ENCODE results near the gene FARP1.

The FARP1 gene

DNA sequence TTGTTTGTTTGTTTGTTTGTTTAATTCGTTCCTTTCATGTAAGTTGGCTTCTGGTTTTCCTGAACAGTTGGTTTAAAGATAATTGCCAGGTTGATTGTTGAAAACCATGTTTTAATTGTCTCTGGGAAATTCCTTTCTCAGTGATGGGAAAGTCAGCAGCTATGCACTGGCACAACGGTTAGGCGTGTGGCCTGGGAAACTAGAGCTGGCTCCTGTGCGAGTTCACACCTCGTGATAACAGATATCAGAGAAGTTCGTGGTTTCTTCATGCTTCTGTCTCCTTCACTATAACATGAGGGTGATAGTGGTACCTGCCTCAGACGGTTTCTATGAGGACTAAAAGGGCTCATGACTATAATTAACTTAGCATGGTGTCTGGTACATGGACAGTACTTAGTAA, 280.5 kb downstream of the FARP1 start:
- TF ChIP-seq, protein P1, sequence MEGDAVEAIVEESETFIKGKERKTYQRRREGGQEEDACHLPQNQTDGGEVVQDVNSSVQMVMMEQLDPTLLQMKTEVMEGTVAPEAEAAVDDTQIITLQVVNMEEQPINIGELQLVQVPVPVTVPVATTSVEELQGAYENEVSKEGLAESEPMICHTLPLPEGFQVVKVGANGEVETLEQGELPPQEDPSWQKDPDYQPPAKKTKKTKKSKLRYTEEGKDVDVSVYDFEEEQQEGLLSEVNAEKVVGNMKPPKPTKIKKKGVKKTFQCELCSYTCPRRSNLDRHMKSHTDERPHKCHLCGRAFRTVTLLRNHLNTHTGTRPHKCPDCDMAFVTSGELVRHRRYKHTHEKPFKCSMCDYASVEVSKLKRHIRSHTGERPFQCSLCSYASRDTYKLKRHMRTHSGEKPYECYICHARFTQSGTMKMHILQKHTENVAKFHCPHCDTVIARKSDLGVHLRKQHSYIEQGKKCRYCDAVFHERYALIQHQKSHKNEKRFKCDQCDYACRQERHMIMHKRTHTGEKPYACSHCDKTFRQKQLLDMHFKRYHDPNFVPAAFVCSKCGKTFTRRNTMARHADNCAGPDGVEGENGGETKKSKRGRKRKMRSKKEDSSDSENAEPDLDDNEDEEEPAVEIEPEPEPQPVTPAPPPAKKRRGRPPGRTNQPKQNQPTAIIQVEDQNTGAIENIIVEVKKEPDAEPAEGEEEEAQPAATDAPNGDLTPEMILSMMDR (IDR thresholded peaks at IDR 0.05): no peak

DNA sequence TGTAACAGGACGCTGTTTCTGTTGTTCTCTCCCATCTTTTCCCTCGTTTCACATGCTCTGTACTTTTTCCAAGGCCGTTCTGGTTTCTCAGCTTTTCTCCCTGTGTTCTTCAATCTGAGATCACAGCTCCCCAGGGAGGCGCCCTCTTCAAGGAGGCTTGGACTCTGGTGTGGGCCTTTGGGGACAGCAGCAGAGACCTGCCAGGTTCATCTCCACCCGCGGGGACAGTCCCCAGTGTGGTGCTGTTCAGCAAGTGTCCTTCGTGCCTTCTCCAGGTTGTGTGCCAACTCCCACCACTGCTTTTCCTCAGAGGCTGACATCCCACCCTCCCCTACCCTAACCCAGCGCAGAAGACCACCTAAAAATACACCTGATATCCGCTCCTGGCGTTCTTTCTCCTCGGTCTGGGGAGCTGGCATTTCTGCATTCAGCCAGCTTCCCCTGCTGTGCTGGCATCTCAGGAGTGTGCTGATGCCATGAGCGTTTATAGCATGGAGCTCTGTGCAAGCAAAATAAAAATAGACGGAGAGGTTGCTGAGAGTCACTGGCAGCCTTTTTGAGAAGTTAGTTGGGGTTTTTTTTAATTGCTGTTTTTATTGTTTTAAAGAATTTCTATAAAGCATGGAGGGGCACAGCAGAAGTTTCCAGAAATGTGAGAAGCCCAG, 284.6 kb downstream of the FARP1 start:
- TF ChIP-seq, protein P1 (IDR thresholded peaks at IDR 0.05): no peak

DNA sequence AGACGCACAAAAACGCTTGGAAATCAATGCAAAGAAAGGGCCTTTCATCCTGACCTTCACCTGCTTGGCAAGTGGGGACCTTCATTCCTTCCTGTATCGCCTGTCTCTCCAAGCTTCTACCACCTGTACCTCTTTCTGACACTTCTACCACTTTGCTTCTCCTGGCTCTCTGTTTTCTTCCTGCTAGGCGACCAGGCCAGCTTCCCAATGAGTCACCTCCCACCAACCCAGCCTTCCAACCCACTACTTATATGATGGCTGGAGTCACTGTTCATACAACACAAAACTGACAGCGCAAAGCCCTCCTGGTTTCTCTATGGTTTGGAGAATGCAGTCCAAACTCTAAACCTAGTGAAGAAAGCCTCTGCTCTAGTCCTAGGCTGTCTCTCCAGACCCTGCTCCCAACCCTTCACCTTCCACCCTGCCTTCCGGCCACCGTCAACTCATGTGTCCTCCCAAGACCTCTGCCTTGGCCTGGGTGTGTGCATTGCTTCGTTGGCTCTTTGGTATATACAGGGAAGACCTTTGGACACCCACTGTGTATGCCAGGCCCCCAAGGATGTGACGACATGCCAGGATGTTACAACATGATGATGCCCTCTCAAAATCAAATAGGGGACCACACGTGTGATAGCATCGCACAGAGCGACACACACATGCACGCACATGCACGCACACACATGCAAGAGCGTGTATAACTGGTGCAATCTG, 285.5 kb downstream of the FARP1 start:
- TF ChIP-seq, protein P1 (IDR thresholded peaks at IDR 0.05): no peak

DNA sequence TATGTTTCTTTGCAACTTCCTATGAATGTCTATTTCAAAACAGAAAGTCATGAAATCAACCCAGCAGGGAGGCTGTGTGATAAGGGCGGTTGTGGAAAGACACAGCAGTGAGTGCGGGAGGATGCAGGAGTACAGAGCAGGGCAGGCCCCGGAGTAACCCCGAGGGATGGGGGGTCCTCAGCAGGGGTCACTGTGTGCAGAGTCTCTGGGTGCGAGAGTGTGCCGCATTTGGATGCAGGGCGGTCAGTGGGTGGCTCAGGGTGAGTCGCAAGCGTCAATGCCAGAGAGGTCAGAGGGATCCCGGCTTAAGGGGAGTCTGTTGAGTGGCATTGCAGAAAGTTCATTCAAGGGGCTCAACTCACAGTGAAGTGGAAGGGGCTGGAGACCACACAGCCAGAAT, 286.2 kb downstream of the FARP1 start:
- TF ChIP-seq, protein P1 (IDR thresholded peaks at IDR 0.05): no peak

DNA sequence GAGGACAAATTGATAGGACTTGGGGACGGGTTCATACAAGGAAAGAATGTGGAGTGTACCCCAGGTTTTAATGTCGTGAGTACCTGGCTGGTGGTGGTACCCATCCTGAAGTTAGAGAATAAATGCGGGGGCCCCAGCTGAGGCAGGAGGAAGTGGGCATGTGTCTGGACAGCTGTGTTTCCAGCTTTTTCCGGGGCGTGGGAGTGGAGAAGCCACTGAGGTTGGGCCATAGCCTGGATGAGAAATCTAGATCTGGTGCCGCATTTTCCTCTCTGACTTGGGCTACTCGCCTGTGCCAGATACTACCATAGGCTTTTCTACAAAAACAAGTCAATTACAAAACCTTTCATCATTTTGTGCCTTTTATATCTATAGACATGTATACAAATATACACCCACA, 286.6 kb downstream of the FARP1 start:
- TF ChIP-seq, protein P1 (IDR thresholded peaks at IDR 0.05): no peak

DNA sequence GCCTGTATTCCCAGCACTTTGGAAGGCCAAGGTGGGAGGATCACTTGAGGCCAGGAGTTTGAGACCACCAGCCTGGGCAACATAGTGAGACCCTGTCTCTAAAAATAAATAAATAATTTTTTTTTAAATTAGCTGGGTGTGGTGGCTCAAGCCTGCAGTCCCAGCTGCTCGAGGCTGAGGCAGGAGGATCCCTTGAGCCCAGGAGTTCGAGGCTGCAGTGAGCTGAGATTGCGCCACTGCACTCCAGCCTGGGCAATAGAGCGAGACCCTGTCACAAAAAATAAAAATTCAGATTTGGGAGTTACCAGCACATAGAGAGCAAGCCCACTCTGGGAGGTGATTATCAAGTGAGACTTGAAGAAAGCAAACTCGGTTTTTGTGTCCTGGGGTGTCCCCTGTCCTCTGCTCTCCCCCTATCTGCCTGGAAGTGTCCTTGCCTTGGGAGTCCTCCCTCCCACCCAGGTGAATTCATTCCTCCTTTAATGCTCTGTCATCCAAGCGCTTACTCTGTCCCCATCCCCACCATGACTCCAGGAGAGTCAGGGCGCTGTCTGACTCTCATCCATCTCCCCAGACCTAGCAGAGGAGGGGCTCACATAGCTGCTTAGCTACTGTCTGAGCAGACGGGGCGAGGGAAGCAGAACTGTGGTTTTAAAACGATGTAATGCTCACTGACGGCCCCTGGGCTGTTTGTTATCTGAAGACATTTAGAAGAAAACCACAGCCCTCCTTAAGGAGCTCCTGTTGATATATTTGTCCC, 287.3 kb downstream of the FARP1 start:
- TF ChIP-seq, protein P1 (IDR thresholded peaks at IDR 0.05): no peak

DNA sequence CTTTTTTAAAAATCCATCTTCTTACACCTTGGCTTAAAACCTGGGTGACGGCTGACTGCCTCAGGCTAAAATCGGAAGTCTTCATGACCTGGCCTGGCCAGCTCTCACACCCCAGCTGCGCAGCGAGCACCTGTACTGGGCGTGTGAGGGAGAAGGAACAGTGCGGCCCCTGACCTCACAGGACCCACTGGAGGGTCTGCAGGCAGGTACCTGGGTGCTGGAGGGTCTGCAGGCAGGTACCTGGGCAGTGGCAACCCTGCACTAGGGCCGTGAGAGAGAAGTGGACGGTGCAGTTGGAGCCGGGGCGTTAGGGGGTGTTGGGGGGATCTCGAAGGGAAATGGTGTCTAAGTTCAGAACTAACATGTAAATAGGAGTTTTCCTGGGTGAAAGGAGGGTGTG, 289.7 kb downstream of the FARP1 start:
- TF ChIP-seq, protein P1 (IDR thresholded peaks at IDR 0.05): no peak

Data from LNCAP (cell line).